Fibroblast of the aortic adventitia (primary cell): ENCODE measurements around the gene TNNI3K. TPM values are rescaled to one million over a fixed set of nuclear protein-coding genes. Genes with fewer than 3 reads are reported as not detected.

Experiments used
- DNase-seq: peaks from one replicate; pipeline ENCODE4 v3.0.0-alpha.2; 2010; ENCODE audit warnings: low read depth
- H3K4me3 ChIP-seq: 2 replicates; pipeline ENCODE4 v1.5.1; 2011; ENCODE audit warnings: low read depth, mild to moderate bottlenecking, control low read depth, low read length, moderate library complexity
- CTCF ChIP-seq: IDR thresholded peaks from 2 replicates; pipeline ENCODE4 v1.5.1; 2011; ENCODE audit warnings: mild to moderate bottlenecking, low read length, control low read depth, inconsistent platforms; ENCODE audit not compliant: insufficient read depth
- total RNA-seq: library from RNA; depleted of rRNA; stranded (reverse); fragments of >200 nt; gene quantifications from 2 replicates; pipeline ENCODE4 v1.2.3, GENCODE V29; 2012; ENCODE audit warnings: low replicate concordance

The TNNI3K gene
- total RNA-seq, 1 donor: not detected

GRCh38 chr1:74324684-74325448, 89.7 kb downstream of the TNNI3K start:
- DNase-seq: no peak

DNA sequence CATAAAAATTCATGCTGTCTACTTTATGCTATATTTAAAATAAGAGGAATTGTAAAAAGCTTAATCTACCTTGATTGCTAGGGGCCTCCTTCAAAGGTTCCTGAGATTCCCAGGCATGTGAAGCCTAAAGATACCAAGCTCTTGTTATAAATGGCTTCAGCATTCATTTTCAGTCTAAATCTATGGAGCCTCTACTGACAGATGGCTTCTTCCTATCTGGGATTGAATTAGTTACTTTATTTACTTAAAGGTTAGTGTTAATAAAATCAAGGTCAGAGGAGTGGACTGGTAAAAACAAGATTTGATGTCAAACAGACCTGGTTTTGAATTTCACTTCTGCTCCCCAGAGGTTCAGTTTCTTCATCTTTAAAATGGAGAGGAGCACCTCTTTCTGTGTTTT, 93.7 kb downstream of the TNNI3K start:
- no peak for DNase-seq
- no peak overlapping the region for H3K4me3 ChIP-seq
- TF ChIP-seq CTCF: no peak

More at GRCh38 chr1:74324684-74325448, 89.7 kb downstream of the TNNI3K start:
- TF ChIP-seq CTCF: no peak
- no peak overlapping the region for H3K4me3 ChIP-seq

DNA sequence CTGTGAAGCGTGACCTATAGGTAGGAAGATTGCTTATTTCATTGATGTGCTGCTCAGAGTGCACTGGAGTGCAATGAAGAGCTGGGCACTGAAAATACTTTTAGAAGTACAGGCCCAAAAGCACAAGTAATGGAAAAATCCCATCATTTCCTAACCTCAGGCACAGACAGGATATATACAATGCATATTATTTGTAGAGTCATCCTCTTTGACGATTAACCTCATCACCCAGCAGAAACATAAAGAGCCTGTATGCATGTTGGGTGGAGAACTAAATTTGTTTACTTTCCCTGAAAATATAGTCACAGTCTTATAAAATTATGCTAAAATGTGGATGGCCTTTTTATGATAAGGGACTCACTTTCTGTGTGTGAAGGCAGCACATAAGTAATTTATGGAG, 98.1 kb downstream of the TNNI3K start:
- DNase-seq: no peak
- H3K4me3 ChIP-seq: no peak overlapping the region
- no peak for TF ChIP-seq CTCF

DNA sequence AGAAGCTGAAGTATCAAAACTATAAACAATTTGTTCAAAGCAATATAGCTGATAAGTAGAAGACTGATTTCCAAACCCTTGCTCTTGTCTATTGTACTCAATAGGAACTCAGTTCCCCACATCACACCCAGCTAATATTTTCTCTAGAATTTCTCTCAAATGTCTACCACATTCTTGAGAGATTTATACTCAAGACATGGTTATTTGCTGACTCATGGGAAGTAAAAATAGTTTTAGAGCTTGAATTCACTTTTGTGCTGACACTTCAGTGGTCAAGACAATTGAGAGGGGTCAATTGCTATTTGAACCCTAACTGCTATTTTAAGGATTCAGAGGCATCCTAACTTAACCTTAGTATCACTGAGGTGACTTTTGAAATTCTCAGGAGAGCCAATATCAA, 99.0 kb downstream of the TNNI3K start:
- TF ChIP-seq CTCF: no peak
- H3K4me3 ChIP-seq: no peak overlapping the region
- no peak for DNase-seq

- no peak overlapping the region for H3K4me3 ChIP-seq
- no peak for DNase-seq
- no peak for TF ChIP-seq CTCF
Measured at GRCh38 chr1:74340656-74341055, 105.5 kb downstream of the TNNI3K start.

DNA sequence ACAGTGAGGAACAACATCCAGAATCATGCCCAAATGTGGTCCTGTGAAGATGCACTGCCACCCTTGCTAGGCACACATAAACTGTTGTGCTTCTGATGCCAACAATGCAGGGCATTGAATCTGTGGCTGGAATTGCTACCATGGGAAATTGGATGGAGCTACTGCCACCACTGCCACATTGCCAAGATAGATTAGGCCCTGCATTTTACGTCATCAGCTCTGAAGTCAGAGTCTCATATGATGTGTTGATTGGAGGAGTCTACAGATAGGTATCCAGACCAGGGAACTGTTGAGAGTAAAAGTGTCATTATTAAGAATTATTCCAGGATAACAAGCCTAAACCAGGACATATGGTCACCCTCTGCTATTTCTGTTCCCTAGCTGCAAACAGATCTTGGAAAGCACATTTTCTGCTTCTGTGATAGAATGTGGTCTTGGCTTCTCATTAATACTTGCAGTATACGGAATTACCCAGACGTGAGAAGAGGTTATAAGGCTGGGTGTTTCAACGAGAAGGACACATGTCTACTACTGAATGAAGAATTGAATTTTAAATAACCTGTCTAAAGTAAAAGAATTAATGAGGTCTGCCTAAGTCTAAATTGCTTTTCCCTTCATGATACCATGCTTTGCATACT, 106.6 kb downstream of the TNNI3K start:
- DNase-seq: no peak
- H3K4me3 ChIP-seq: no peak overlapping the region
- no peak for TF ChIP-seq CTCF
